ENCODE measurements around the gene CHMP6.

CHMP6 gene

GRCh38 chr17:80964859-80965580, 26.6 kb upstream of the CHMP6 start:
- DNase-seq = no peak
- Histone ChIP-seq H3K4me3 (ENCODE audit: low read depth, low read length) (no peak overlapping the region), H3K36me3 (replicated peaks) (peaks cover 9% of the 10 kb centered on the region), H3K27ac (no peak overlapping the region), H3K27me3 (replicated peaks) (no peaks in the 10 kb centered on the region)
- peak; percentile 5 for TF ChIP-seq CTCF (IDR thresholded peaks at IDR 0.05; ENCODE audit: low read depth, low read length, missing control alignments)
- in situ Hi-C loops (cut with HindIII; ENCODE audit: low pct_ligation_motif_present, low sequenced_read_pairs) = no loop called here

GRCh38 chr17:80965606-80966005, 26.0 kb upstream of the CHMP6 start:
- in situ Hi-C loops (cut with HindIII; ENCODE audit: low pct_ligation_motif_present, low sequenced_read_pairs) = no loop called here
- H3K27me3 ChIP-seq (replicated peaks) = no peaks in the 10 kb centered on the region
- no peak for TF ChIP-seq CTCF (IDR thresholded peaks at IDR 0.05; ENCODE audit: low read depth, low read length, missing control alignments)

GRCh38 chr17:80967404-80967872, 24.2 kb upstream of the CHMP6 start:
- no peak for TF ChIP-seq CTCF (IDR thresholded peaks at IDR 0.05; ENCODE audit: low read depth, low read length, missing control alignments)
- DNase-seq = no peak
- Histone ChIP-seq H3K27ac (no peak overlapping the region), H3K27me3 (replicated peaks) (no peaks in the 10 kb centered on the region), H3K36me3 (replicated peaks) (peaks cover 9% of the 10 kb centered on the region), H3K4me3 (ENCODE audit: low read depth, low read length) (no peak overlapping the region)
- in situ Hi-C loops (cut with HindIII; ENCODE audit: low pct_ligation_motif_present, low sequenced_read_pairs) = no loop called here

More at GRCh38 chr17:80965606-80966005, 26.0 kb upstream of the CHMP6 start:
- Histone ChIP-seq H3K36me3 (replicated peaks) (peaks cover 9% of the 10 kb centered on the region), H3K27ac (no peak overlapping the region), H3K4me3 (ENCODE audit: low read depth, low read length) (no peak overlapping the region)
- no peak for DNase-seq

DNA sequence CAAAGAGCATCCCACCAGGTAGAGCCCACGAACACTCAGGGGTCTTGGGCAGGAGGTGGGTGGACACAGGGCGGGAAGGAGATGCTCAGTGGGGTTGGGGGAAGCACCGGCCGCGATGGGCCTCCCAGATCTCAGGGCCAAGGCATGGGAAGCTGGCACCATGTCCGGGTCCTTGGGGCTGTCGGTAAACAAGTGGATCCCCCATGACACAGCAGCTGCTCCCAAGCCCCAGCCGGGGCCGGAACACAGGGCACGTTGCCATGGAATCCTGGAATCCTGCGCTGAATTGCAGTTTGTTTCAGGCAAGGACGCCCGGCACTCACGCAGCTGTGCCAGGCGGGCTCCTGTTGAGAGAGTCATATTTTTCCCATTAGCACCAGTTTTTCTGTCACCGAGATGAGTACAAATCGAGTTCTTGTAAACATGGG, 23.0 kb upstream of the CHMP6 start:
- TF ChIP-seq CTCF (IDR thresholded peaks at IDR 0.05; ENCODE audit: low read depth, low read length, missing control alignments) = no peak

DNA sequence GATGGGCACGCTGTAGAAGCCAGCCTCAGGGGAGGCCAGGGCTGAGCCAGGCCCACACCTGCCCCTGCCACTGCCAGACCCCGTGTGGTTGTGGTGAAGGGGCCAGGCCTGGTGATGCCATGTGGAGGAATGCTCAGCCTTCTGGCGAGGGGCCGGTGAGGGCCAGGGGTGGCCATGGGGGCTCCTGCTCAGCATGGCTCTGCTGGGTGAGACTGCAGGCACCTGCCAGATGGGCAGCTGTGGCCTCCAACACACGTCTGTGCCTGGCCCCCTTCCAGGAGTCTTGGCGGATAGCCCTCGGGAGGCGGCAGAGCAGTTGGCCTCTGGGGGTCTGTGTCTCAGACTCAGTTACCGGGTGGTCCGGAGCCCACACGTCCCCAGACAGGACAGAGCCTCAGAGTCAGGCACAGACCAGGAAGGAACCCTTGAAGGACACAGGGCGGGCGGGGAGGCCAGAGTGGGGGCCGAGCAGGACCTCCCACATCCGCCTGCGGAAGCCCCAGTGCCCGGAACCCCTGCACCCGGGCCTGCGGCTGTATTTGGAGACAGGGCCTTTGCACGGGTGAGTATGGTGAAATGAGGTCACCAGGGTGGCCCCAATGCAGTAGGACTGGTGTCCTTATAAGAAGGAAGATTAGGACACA, 22.5 kb upstream of the CHMP6 start:
- in situ Hi-C loops (cut with HindIII; ENCODE audit: low pct_ligation_motif_present, low sequenced_read_pairs) = no loop called here
- no peak for TF ChIP-seq CTCF (IDR thresholded peaks at IDR 0.05; ENCODE audit: low read depth, low read length, missing control alignments)
- DNase-seq = no peak
- Histone ChIP-seq H3K36me3 (replicated peaks) (peaks cover 9% of the 10 kb centered on the region), H3K27ac (no peak overlapping the region), H3K27me3 (replicated peaks) (no peaks in the 10 kb centered on the region), H3K4me3 (ENCODE audit: low read depth, low read length) (no peak overlapping the region)

More for the DNA sequence above, 23.0 kb upstream of the CHMP6 start:
- H3K27ac ChIP-seq = no peak overlapping the region
- in situ Hi-C loops (cut with HindIII; ENCODE audit: low pct_ligation_motif_present, low sequenced_read_pairs) = no loop called here
- H3K36me3 ChIP-seq (replicated peaks) = peaks cover 9% of the 10 kb centered on the region
- no peak for DNase-seq
- H3K4me3 ChIP-seq (ENCODE audit: low read depth, low read length) = no peak overlapping the region
- no peaks in the 10 kb centered on the region for H3K27me3 ChIP-seq (replicated peaks)
